A172 (cell line): ENCODE measurements around the gene MLIP. TPM values are rescaled to one million over a fixed set of nuclear protein-coding genes. Genes with fewer than 3 reads are reported as not detected.

ENCODE experiments used
- DNase-seq: peaks from one replicate; pipeline ENCODE4 v3.0.0-alpha.2; 2015; ENCODE audit warnings: low spot score
- total RNA-seq: library from RNA; depleted of rRNA; stranded (reverse); fragments of >200 nt; shearing (Covaris generic); gene quantifications from 2 replicates; pipeline ENCODE4 v1.2.3, GENCODE V29; 2014

The MLIP gene
- total RNA-seq, 1 experiment from 2014 or later, result 1.1 TPM

- DNase-seq, result no peak
Observed at GRCh38 chr6:54095723-54096122, 15.5 kb upstream of the MLIP start.

GRCh38 chr6:54096811-54097210, 14.4 kb upstream of the MLIP start:
- DNase-seq, result no peak

- no peak for DNase-seq
Observed at GRCh38 chr6:54097753-54098152, 13.5 kb upstream of the MLIP start.

GRCh38 chr6:54098450-54099044, 12.7 kb upstream of the MLIP start:
- DNase-seq, result no peak

GRCh38 chr6:54099225-54099624, 12.0 kb upstream of the MLIP start:
- DNase-seq, result no peak

- no peak for DNase-seq
Observed at GRCh38 chr6:54100411-54101006, 10.7 kb upstream of the MLIP start.

- no peak for DNase-seq
Observed at GRCh38 chr6:54102238-54102637, 9.0 kb upstream of the MLIP start.

GRCh38 chr6:54103497-54103896, 7.7 kb upstream of the MLIP start:
- no peak for DNase-seq

GRCh38 chr6:54106727-54107126, 4.5 kb upstream of the MLIP start:
- no peak for DNase-seq

- DNase-seq, result no peak
Observed at GRCh38 chr6:54107470-54108090, 3.7 kb upstream of the MLIP start.

GRCh38 chr6:54108271-54108670, 3.0 kb upstream of the MLIP start:
- no peak for DNase-seq

GRCh38 chr6:54109586-54109985, 1.7 kb upstream of the MLIP start:
- DNase-seq, result no peak

- DNase-seq, result peak; percentile 10
Observed at GRCh38 chr6:54112151-54112650, 958 bp downstream of the MLIP start.

- DNase-seq, result no peak
Observed at GRCh38 chr6:54114991-54115390, 3.7 kb downstream of the MLIP start.

GRCh38 chr6:54115966-54116365, 4.7 kb downstream of the MLIP start:
- no peak for DNase-seq

GRCh38 chr6:54118117-54118516, 6.9 kb downstream of the MLIP start:
- DNase-seq, result no peak

GRCh38 chr6:54125493-54125892, 14.2 kb downstream of the MLIP start:
- no peak for DNase-seq

GRCh38 chr6:54130179-54130578, 18.9 kb downstream of the MLIP start:
- DNase-seq, result no peak

GRCh38 chr6:54132587-54132986, 21.3 kb downstream of the MLIP start:
- no peak for DNase-seq

GRCh38 chr6:54133186-54133585, 21.9 kb downstream of the MLIP start:
- no peak for DNase-seq

- DNase-seq, result no peak
Observed at GRCh38 chr6:54134935-54135334, 23.7 kb downstream of the MLIP start.

- peak; percentile 56 for DNase-seq
Observed at GRCh38 chr6:54135665-54136369, 24.6 kb downstream of the MLIP start.

GRCh38 chr6:54138795-54139194, 27.6 kb downstream of the MLIP start:
- DNase-seq, result no peak
